ES-I3 (cell line): ENCODE results near the gene GNGT2.
A peak's percentile ranks its signal among the peaks of the same experiment; 100 is the strongest.
"Not testable (repeated sequence)": the region's sequence is repeated elsewhere in the genome, so short reads cannot be mapped to it uniquely, and the experiment has no call there.

Experiments
- H3K36me3 ChIP-seq: 2 replicates; pipeline ENCODE4 v1.6.1; 2013; ENCODE audit warnings: mild to moderate bottlenecking, low read length, control low read depth, moderate library complexity; ENCODE audit not compliant: insufficient read depth
- H3K4me1 ChIP-seq: 2 replicates; pipeline ENCODE4 v1.6.1; 2013; ENCODE audit warnings: mild to moderate bottlenecking, control low read depth, low read length; ENCODE audit not compliant: insufficient read depth
- H3K9ac ChIP-seq: 2 replicates; pipeline ENCODE4 v1.6.1; 2013; ENCODE audit warnings: low read depth, mild to moderate bottlenecking, low read length, moderate library complexity
- H3K9me3 ChIP-seq: 2 replicates; pipeline ENCODE4 v1.6.1; 2013; ENCODE audit warnings: mild to moderate bottlenecking, low read length, moderate library complexity; ENCODE audit not compliant: control insufficient read depth, insufficient read depth

The GNGT2 gene

DNA sequence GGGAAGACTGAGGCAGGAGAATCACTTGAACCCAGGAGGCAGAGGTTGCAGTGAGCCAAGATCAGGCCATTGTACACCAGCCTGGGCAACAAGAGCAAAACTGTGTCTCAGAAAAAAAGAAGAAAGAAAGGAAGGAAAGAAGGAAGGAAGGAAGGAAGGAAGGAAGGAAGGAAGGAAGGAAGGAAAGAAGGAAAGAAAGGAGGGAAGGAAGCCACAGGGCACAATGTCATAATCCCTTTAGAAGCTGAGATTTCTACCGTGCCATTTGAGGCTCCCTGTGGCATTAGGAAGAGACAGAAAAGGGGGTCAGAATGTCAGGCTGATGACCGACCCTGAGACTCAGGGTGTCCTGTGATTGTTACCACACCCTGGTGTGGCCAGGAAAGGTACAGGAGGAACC is 6.6 kb downstream of the GNGT2 start:
- Histone ChIP-seq H3K9me3 (no peaks in the 10 kb centered on the region), H3K9ac (no peak overlapping the region), H3K36me3 (no peaks in the 10 kb centered on the region), H3K4me1 (0 out of 2 replicates have a peak, but pooled peaks cover under 1% of the 10 kb centered on the region)

DNA sequence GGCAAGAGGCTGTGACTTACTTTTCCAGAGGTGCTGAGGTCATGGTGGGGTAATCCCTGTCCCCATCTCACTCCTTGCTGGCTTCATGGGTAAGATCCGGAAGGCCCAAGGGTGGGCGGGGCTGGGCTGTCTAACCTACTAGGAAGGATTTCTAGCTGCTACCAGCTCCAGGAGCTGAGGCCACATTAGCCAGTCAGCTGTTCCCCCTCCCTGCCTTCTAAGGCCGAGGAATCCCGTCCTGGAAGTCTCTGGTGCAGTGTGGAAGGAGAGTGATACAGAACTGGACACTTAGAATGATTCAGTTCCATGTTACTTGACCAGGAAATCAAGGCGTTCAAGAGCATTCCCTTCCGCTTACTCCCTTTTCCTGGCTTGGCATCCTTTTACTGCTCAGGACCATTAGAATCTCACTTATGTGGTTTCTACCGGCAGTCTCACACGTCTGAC is 8.9 kb downstream of the GNGT2 start:
- Histone ChIP-seq H3K9ac (no peak overlapping the region), H3K9me3 (no peaks in the 10 kb centered on the region), H3K36me3 (no peaks in the 10 kb centered on the region), H3K4me1 (0 out of 2 replicates have a peak, but pooled peaks cover 5% of the 10 kb centered on the region)

DNA sequence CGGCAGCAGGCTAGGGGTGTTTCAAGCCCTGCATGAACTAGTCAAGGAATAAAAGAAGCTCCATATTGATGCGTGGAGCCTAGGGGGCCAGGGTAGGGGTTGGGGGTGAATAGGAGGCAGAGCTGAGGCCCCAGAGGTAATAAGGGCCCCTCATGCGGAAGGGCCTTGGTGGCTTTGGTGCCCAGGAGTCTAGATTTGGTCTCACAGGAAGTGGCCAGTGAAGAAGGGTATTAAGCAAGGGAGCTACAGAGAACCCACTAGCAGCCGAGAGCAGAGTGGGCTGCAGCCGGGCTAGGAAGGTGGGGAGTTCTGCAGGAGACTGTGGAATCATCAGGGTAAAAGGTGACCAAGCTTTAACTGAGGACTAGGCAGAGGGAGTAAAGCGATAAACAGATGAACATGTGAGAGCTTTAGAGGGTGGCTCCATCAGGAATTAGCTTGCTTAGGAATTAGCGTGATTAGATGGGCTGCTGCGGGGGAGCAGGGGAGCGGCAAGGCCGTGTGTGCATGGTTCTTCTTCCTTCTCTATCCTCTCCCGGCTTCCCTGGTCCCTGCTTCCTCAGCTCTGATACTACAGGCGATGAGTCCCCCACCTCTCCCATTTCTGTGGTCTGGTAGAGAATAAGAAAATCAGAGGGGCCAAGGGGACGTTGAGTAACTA is 9.8 kb downstream of the GNGT2 start:
- Histone ChIP-seq H3K9me3 (no peaks in the 10 kb centered on the region), H3K4me1 (0 out of 2 replicates have a peak, but pooled peaks cover 5% of the 10 kb centered on the region), H3K9ac (no peak overlapping the region), H3K36me3 (no peaks in the 10 kb centered on the region)

DNA sequence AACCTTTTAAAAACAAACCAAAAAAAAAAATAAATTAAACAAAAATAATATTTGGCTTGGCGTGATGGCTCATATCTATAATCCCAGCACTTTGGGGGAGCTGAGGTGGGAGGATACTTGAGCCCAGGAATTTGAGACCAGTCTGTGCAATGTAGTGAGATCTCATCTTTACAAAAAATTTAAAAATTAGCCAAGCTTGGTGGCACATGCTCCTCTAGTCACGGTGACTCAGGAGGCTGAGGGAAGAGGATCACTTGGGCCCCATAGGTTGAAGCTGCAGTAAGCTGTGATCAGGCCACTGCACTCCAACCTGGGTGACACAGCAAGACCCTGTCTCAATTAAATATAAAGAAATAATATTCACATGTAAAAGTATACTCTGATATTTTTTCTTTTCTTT is 12.2 kb downstream of the GNGT2 start:
- peaks cover 5% of the 10 kb centered on the region; the same call in 1 of the 2 replicates for H3K4me1 ChIP-seq
- H3K36me3 ChIP-seq, result no peaks in the 10 kb centered on the region
- H3K9me3 ChIP-seq, result no peaks in the 10 kb centered on the region
- no peak overlapping the region for H3K9ac ChIP-seq

DNA sequence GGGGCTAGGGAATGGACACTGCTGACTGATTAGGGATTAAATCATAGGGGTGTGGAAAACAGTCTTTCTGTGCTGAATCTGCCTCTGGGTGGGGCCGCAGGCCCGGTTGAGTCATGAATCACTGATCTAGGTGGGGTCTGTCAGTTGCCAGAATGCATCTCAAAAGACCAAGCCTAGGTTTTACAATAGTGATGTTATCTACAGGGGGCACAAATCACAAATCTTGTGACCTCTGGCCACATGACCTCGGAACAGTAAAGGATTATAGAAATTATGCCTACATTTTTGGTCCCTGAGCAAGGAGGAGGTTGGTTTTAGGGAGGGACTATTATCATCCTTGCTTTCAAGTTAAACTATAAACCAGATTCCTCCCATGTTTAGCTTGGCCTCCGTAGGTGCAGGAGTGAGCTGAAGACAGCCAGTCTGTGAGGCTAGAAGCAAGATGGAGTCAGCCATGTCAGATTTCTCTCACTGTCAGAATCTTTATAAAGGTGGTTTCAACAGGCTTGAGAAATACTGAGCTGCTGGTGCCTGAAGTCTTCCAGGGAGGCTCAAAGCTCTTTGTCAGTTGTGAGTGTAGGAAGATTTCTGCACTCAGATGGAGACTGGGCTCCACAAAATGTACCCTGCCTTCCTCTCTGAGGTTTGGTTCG is 12.9 kb downstream of the GNGT2 start:
- Histone ChIP-seq H3K4me1 (peaks cover 5% of the 10 kb centered on the region; the same call in 1 of the 2 replicates), H3K36me3 (no peaks in the 10 kb centered on the region), H3K9me3 (no peaks in the 10 kb centered on the region), H3K9ac (no peak overlapping the region)

DNA sequence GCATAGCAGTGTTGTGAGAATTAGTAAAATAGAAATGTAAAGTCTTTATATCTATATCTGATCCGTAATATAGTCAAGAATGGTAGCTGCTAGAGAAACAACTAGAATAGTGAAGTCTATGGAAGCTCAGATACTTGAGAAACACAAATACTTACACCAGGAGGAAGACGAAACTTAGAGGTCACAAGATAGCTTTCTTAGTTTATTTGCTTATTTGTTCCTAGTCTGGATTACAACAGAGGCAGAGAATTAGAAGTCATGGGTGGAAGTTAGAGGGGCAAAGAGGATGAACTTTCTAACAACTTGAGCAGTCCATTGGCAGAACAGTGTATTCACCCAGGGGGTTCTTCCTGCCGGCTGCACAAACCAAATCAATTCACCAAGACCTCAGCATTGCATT is 13.9 kb downstream of the GNGT2 start:
- Histone ChIP-seq H3K36me3 (no peaks in the 10 kb centered on the region), H3K9ac (no peak overlapping the region), H3K4me1 (peaks cover 5% of the 10 kb centered on the region; the same call in 1 of the 2 replicates), H3K9me3 (no peaks in the 10 kb centered on the region)

DNA sequence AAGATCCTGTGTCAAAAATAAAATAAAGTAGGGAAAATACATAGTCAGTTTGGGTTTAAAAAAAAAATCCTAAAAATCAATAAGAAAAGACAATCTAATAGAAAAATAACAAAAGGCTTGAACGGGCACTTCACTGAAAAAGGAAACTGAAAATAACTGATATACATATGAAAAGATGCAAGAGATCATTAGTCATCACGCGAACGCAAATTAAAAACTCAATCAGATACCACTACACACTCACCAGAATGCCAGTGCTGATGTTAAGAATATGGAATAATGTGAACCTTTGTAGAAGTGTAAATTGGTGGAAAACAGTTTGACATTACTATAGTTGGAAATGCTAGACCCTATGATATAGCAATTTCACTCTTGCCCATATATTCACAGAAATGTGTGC is 14.6 kb downstream of the GNGT2 start:
- H3K4me1 ChIP-seq, result peaks cover 5% of the 10 kb centered on the region; the same call in 1 of the 2 replicates
- H3K36me3 ChIP-seq, result no peaks in the 10 kb centered on the region
- H3K9ac ChIP-seq, result no peak overlapping the region

DNA sequence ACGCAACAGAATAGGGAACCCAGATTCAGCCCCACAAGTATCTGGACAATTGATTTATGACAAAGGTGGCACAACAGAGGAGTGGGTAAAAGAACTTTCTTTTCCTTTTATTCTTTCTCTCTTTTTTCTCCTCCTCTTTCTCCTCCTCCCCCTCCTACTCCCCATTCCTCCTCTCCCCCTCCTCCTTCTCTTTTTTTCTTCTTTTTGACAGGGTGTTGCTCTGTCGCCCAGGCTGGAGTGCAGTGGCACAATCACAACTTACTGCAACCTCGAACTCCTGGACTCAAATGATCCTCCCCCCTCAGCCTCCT is 16.1 kb downstream of the GNGT2 start:
- Histone ChIP-seq H3K36me3 (no peaks in the 10 kb centered on the region), H3K4me1 (peaks cover 5% of the 10 kb centered on the region; the same call in 1 of the 2 replicates), H3K9ac (peak overlapping the region; percentile 85; the same call in 1 of the 2 replicates), H3K9me3 (no peaks in the 10 kb centered on the region)

More for the DNA sequence above, 14.6 kb downstream of the GNGT2 start:
- H3K9me3 ChIP-seq, result no peaks in the 10 kb centered on the region

DNA sequence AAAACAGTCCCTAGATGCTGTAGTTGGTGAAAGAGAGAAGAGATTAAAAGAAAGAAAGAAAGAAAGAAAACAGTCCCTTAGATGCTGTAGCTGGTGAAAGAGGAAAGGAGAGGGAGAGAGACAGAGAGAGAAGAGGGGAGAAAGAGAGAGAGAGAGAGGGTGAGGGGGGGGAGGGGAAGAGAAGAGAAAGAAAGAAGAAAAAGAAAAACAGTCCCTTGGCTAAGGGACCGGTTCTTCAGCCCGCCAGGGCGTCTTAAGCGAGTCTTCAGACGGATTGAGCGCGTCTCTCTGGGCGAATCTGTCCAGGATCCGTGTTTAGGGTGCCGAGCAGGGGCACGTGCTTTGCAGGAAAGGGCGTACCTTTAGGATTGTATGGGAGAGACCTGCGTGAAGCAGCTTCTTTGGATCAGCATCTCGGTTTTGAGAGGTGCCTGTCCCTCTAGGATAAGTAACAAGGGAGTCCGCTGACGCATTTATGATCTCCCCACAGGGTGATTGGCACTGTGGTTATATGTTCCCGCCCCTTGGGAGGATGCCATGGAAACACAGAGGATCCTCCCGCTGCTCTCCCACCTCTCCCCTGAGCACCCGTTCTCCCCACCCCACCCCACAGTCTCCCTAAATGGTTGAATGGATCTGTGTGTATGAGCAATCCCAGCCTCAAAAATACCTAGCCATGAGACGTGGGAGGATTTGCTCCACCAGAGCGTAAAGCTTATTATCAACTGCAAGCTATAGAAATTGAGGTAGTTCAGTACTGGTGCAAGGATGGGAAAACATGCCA is 16.7 kb downstream of the GNGT2 start:
- H3K9me3 ChIP-seq, result no peaks in the 10 kb centered on the region
- no peaks in the 10 kb centered on the region for H3K36me3 ChIP-seq
- H3K9ac ChIP-seq, result peak overlapping the region; percentile 85
- H3K4me1 ChIP-seq, result peaks cover 5% of the 10 kb centered on the region; the same call in 1 of the 2 replicates

DNA sequence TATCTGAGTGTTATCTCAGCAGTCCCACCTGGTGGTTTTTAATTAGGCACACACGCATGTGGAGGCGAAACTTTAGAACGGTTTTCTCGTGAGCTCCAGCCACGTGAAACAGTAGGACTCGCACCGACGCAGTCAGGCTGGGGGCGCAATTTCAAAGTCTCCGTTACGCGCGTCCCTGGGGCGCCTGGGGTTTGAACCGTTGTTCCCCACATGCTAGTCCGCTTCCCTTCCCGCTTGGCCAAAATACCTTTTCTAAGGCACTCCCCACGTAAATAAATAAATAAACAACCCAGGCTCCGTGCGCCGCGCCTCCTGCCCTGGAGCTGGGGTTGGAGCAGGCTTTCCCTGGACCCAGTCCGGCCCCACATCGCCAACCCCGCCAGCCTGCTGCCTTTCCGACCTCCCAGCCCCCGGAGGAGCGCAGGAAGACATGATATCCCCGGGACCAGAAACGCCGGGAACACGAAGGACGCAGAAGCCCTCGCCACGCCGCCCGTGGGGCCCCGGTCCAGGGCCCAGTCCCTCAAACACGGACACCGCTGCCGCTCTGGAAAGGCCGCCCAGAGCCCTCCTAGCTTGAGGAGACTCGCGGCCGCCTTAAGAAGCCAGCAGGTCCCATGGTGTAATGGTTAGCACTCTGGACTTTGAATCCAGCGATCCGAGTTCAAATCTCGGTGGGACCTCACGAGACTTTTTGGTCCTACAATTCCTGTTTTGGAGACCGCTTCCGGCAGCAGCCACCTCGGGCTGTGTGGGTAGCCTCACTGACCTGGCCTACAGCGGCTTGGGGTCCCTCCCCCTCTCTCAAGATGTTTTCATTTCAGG is 18.2 kb downstream of the GNGT2 start:
- Histone ChIP-seq H3K9ac (peak overlapping the region; percentile 85), H3K9me3 (no peaks in the 10 kb centered on the region), H3K36me3 (no peaks in the 10 kb centered on the region), H3K4me1 (no peaks in the 10 kb centered on the region; the same call in 1 of the 2 replicates)

DNA sequence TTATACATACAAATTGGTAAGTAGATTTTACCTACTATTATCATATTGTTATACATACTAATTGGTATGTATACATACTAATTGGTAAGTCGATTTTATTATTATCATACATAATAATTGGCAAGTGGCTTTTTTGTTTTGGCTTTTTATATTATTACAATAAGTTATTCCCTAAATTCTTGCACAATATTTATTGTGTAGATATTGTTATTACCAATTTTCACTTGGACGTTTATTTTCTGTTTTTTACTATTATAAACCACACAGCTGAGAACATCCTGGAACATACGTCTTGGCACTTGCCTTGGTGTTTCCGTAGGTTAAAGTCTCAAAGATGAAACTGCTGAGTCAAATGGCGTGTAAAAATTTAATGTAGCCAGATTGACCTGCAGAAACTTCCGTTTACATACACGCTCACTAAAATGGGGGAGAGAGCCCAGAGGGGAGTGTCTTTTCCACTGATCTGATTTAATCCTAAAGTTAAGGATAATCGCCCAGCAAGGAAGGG is 18.9 kb downstream of the GNGT2 start:
- Histone ChIP-seq H3K9me3 (no peaks in the 10 kb centered on the region), H3K9ac (peak overlapping the region; percentile 85), H3K36me3 (no peaks in the 10 kb centered on the region), H3K4me1 (no peaks in the 10 kb centered on the region; the same call in 1 of the 2 replicates)

DNA sequence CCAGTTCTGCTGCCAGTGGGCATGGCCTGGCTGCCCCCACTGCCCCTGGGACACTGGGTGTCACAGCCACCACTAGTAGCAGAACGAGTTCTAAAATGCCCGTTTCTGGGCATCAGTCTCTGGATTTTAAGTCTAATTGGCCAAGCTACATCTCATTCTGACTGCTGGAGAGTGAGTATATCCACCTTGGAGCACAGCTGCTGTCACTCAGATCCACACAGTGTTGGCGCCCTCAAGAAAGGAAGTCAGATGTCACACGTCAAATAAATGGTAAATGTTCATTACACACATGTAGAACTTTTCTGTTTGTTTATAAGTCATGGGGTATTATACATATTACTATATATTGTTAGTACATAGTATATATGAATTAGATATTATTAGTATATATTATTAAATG is 19.4 kb downstream of the GNGT2 start:
- no peaks in the 10 kb centered on the region for H3K9me3 ChIP-seq
- no peak overlapping the region for H3K9ac ChIP-seq
- H3K4me1 ChIP-seq, result no peaks in the 10 kb centered on the region; the same call in 1 of the 2 replicates
- H3K36me3 ChIP-seq, result no peaks in the 10 kb centered on the region

DNA sequence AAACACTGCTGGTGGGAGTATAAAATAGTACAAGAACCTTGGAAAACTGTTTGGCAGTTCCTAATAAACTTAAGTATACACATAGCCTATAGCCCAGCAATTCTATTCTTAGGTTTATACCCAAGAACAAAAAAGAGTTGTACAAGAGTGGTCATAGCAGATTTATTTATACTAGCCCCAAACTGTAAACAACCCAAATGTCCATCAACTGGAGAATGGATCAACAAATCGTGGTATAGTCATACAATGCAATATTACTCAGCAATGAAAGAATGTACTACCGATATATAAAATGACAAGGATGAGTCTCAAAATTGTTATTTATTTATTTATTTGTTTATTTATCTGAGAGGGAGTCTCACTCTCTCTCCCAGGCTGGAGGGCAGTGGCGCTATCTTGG is 23.1 kb downstream of the GNGT2 start:
- H3K4me1 ChIP-seq, result no peaks in the 10 kb centered on the region
- H3K9ac ChIP-seq, result no peak overlapping the region
- peaks cover 5% of the 10 kb centered on the region for H3K9me3 ChIP-seq
- no peaks in the 10 kb centered on the region for H3K36me3 ChIP-seq

DNA sequence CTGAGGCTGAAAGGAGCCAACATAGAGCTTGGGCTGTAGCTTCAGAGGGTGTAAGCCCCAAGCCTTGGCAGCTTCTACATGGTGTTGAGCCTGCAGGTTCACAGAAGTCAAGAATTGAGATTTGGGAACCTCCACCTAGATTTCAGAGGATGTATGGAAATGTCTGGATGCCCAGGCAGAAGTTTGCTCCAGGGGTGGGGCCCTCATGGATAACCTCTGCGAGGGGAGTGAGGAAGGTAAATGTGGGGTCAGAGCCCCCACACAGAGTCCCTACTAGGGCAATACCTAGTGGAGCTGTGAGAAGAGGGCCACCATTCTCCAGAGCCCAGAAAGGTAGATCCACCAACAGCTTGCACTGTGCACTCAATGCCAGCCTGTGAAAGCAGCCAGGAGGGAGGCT is 25.0 kb downstream of the GNGT2 start:
- H3K36me3 ChIP-seq, H3K4me1 ChIP-seq, H3K9me3 ChIP-seq, H3K9ac ChIP-seq: not testable (repeated sequence)
